ENCODE measurements around the gene NSMCE4A.
"Not testable (repeated sequence)": the region's sequence is repeated elsewhere in the genome, so short reads cannot be mapped to it uniquely, and the experiment has no call there.

DNA sequence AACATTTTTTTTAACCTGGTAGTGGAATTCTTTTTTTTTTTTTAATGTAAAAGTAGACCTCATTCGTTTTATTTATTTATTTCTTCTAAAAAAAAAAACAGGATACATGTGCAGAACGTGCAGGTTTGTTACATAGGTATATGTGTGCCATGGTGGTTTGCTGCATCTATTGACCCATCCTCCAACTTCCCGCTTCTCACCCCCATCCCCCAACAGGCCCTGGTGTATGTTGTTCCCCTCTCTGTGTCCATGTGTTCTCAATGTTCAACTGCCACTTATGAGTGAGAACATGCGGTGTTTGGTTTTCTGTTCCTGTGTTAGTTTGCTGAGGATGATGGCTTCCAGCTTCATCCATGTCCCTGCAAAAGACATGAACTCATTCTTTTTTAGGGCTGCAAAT is 42.9 kb upstream of the NSMCE4A start:
- not testable (repeated sequence) for TF ChIP-seq ZNF274 (IDR thresholded peaks at IDR 0.05; ENCODE audit: low read depth, low read length); YY1 (IDR thresholded peaks at IDR 0.05; ENCODE audit: insufficient read depth, insufficient read length); SUZ12 (IDR thresholded peaks at IDR 0.05; ENCODE audit: extremely low read depth, insufficient read depth, insufficient read length)

All from NT2/D1 (cell line).